Uterus (tissue), 4 donors: ENCODE results near the gene TGFB1I1. TPM values are rescaled to one million over a fixed set of nuclear protein-coding genes. Genes with fewer than 3 reads are reported as not detected.
A peak's percentile ranks its signal among the peaks of the same experiment; 100 is the strongest.

Source experiments
- DNase-seq, 2 donors: peaks; one replicate each; pipeline ENCODE4 v3.0.0-alpha.2; 2019 to 2020
- H3K27ac ChIP-seq, 2 donors: fragments of 200-600 bp; sonication (generic); 1 replicate in 1 of 2; 2 replicates in 1 of 2; pipeline ENCODE4 v1.5.1; 2016 to 2018
- H3K27me3 ChIP-seq, 2 donors: fragments of 200-600 bp; sonication (generic); one replicate each; pipeline ENCODE4 v1.5.1; 2018 to 2019; ENCODE audit warnings: control low read depth in 1 of 2
- H3K36me3 ChIP-seq, 2 donors: fragments of 200-600 bp; sonication (generic); one replicate each; pipeline ENCODE4 v1.5.1; 2019; ENCODE audit warnings: control low read depth in 1 of 2
- H3K4me1 ChIP-seq, 2 donors: fragments of 200-600 bp; sonication (generic); one replicate each; pipeline ENCODE4 v1.5.1; 2018 to 2019; ENCODE audit warnings: control low read depth in 1 of 2
- H3K4me3 ChIP-seq, 2 donors: fragments of 200-600 bp; sonication (generic); 1 replicate in 1 of 2; 2 replicates in 1 of 2; pipeline ENCODE4 v1.5.1; 2018 to 2019; ENCODE audit warnings: mild to moderate bottlenecking in 1 of 2
- H3K9me3 ChIP-seq, 2 donors: fragments of 200-600 bp; sonication (generic); one replicate each; pipeline ENCODE4 v1.5.1; 2019; ENCODE audit warnings: control low read depth in 1 of 2
- CTCF ChIP-seq, 4 experiments: fragments of 200-600 bp in 2 of 4; fragments of 450-650 bp in 2 of 4; sonication (generic) in 2 of 4; IDR thresholded peaks; one replicate each; pipeline ENCODE4 v1.5.1; 2016 to 2019; ENCODE audit warnings: antibody characterized with exemption in 4 of 4, mild to moderate bottlenecking in 2 of 4, moderate library complexity in 1 of 4
- POLR2A ChIP-seq, 2 donors: fragments of 450-650 bp; IDR thresholded peaks; one replicate each; pipeline ENCODE4 v1.6.1; 2016; ENCODE audit warnings: antibody characterized with exemption in 2 of 2, mild to moderate bottlenecking in 1 of 2, moderate library complexity in 1 of 2
- intact Hi-C: fragments of 100-400 bp; cut with DNase I; formaldehyde crosslinking; loops from one replicate; pipeline ENCODE4 v1.15.1; 2023; ENCODE audit warnings: low total_unique reads
- total RNA-seq, 4 donors: library from RNA; depleted of rRNA in 3 of 4; stranded (reverse); fragments of >200 nt in 3 of 4; gene quantifications; one replicate each; pipeline versions ENCODE4 v1.1.0 to v1.2.4, GENCODE V29; 2014 to 2023
- donor health status: DM: yes; HTN: yes; CAD: no.

The TGFB1I1 gene
- total RNA-seq, 4 donors from 2014 or later = 61.1 to 336 (median 107) TPM

- no peaks in the 10 kb centered on the region for H3K9me3 ChIP-seq
- H3K27ac ChIP-seq = no peak overlapping the region
- intact Hi-C loops = no loop called here
- TF ChIP-seq CTCF (IDR thresholded peaks at IDR 0.05) (no peak), POLR2A (IDR thresholded peaks at IDR 0.05) (no peak)
- DNase-seq = no peak
- peaks cover 4 to 9% of the 10 kb centered on the region in 2 donors for H3K4me1 ChIP-seq
- no peaks in the 10 kb centered on the region for H3K27me3 ChIP-seq
- H3K4me3 ChIP-seq = no peak overlapping the region
- H3K36me3 ChIP-seq = no peaks in the 10 kb centered on the region
These were observed 33.5 kb downstream of the TGFB1I1 start for GRCh38 chr16:31505483-31505882.

GRCh38 chr16:31507617-31507928 is 35.6 kb downstream of the TGFB1I1 start:
- no peak for DNase-seq
- no peak for TF ChIP-seq CTCF (IDR thresholded peaks at IDR 0.05)
- peak overlapping the region; percentile 93 to 96 for H3K27ac ChIP-seq
- intact Hi-C loops = no loop called here
- no peaks in the 10 kb centered on the region for H3K9me3 ChIP-seq
- no peaks in the 10 kb centered on the region for H3K27me3 ChIP-seq
- H3K4me1 ChIP-seq = peaks cover 4 to 9% of the 10 kb centered on the region in 2 donors
- H3K4me3 ChIP-seq = peak overlapping the region; percentile 90 to 94
- H3K36me3 ChIP-seq = no peaks in the 10 kb centered on the region

- intact Hi-C loops = no loop called here
These were observed 36.2 kb downstream of the TGFB1I1 start, which contains the start of gene RUSF1 for GRCh38 chr16:31507929-31508705. TSS of gene RUSF1 (minus strand) at chr16:31508391. CDS start at chr16:31508373, 18 bp downstream.

GRCh38 chr16:31508706-31509195 is 36.8 kb downstream of the TGFB1I1 start:
- DNase-seq = no peak

More at GRCh38 chr16:31507929-31508705, 36.2 kb downstream of the TGFB1I1 start, which contains the start of gene RUSF1:
- no peaks in the 10 kb centered on the region for H3K27me3 ChIP-seq
- H3K27ac ChIP-seq = peak within 1 kb of the TSS; percentile 93 to 96
- peak within 1 kb of the TSS; percentile 90 to 94 for H3K4me3 ChIP-seq
- TF ChIP-seq CTCF (IDR thresholded peaks at IDR 0.05) (peak in 2 of 4 experiments; percentile 6 to 9), POLR2A (IDR thresholded peaks at IDR 0.05) (peak; percentile 81 to 87)
- H3K4me1 ChIP-seq = peaks cover 4 to 9% of the 10 kb centered on the region in 2 donors
- H3K36me3 ChIP-seq = no peaks in the 10 kb centered on the region
- no peaks in the 10 kb centered on the region for H3K9me3 ChIP-seq
- peak; percentile 88 to 90 for DNase-seq

More at GRCh38 chr16:31508706-31509195, 36.8 kb downstream of the TGFB1I1 start:
- Histone ChIP-seq H3K9me3 (no peaks in the 10 kb centered on the region), H3K27ac (peak overlapping the region; percentile 93 to 96), H3K27me3 (no peaks in the 10 kb centered on the region), H3K4me1 (peaks cover 4 to 9% of the 10 kb centered on the region in 2 donors), H3K4me3 (peak overlapping the region; percentile 90 to 94), H3K36me3 (no peaks in the 10 kb centered on the region)
- intact Hi-C loops = no loop called here
- TF ChIP-seq CTCF (IDR thresholded peaks at IDR 0.05) (no peak), POLR2A (IDR thresholded peaks at IDR 0.05) (no peak)
